Lower lobe of right lung (tissue), 2 donors: ENCODE results near the gene ROBO4. TPM values are rescaled to one million over a fixed set of nuclear protein-coding genes. Genes with fewer than 3 reads are reported as not detected.

Experiments used
- ATAC-seq, 2 donors: fragments of 200-7000 bp; cut with Tn5 transposase; one replicate each; pipeline ENCODE4 v1.9.1; 2020 to 2022; ENCODE audit warnings: mild to moderate bottlenecking in 2 of 2, moderate library complexity in 2 of 2
- DNase-seq: peaks from one replicate; pipeline ENCODE4 v3.0.0-alpha.2; 2020
- H3K27ac ChIP-seq: fragments of 200-600 bp; one replicate; pipeline ENCODE4 v1.8.0; 2022
- H3K27me3 ChIP-seq: fragments of 200-600 bp; one replicate; pipeline ENCODE4 v1.8.0; 2022; ENCODE audit warnings: low read depth
- H3K36me3 ChIP-seq: fragments of 200-600 bp; one replicate; pipeline ENCODE4 v1.8.0; 2022; ENCODE audit warnings: mild to moderate bottlenecking
- H3K4me1 ChIP-seq: fragments of 200-600 bp; one replicate; pipeline ENCODE4 v1.8.0; 2022
- H3K4me3 ChIP-seq: fragments of 200-600 bp; one replicate; pipeline ENCODE4 v1.8.0; 2022; ENCODE audit warnings: mild to moderate bottlenecking
- H3K9me3 ChIP-seq: fragments of 200-600 bp; one replicate; pipeline ENCODE4 v1.8.0; 2022
- CTCF ChIP-seq: fragments of 200-600 bp; IDR thresholded peaks from one replicate; pipeline ENCODE4 v1.8.0; 2022; ENCODE audit warnings: antibody characterized with exemption, mild to moderate bottlenecking
- intact Hi-C: fragments of 100-400 bp; cut with DNase I; formaldehyde crosslinking; loops from one replicate; pipeline ENCODE4 v1.11.0; 2022
- total RNA-seq: library from RNA; stranded (reverse); fragmentation: NEBNext Ultra II Directional; extraction: Animal tissue kit (Norgen Biotek cat#: 25700); gene quantifications from one replicate; pipeline ENCODE4 v1.2.1, GENCODE V29; 2021
- donor health status: DM: no; HTN: yes; CAD: no; lungs with severe emphysema.

Gene ROBO4
- total RNA-seq, 1 donor from 2014 or later: 58.3 TPM

- ATAC-seq: no peak
- intact Hi-C loops: no loop called here
- peaks cover 9% of the 10 kb centered on the region for H3K27me3 ChIP-seq
- no peaks in the 10 kb centered on the region for H3K9me3 ChIP-seq
- TF ChIP-seq CTCF: no peak
- DNase-seq: no peak
- H3K4me3 ChIP-seq: no peak overlapping the region
- H3K4me1 ChIP-seq: peaks cover 28% of the 10 kb centered on the region
- no peak overlapping the region for H3K27ac ChIP-seq
- H3K36me3 ChIP-seq: no peaks in the 10 kb centered on the region
Observed at GRCh38 chr11:124877910-124878758, 19.5 kb downstream of the ROBO4 start.

- peaks cover 22% of the 10 kb centered on the region for H3K4me1 ChIP-seq
- intact Hi-C loops: no loop called here
- no peaks in the 10 kb centered on the region for H3K36me3 ChIP-seq
- peaks cover 15% of the 10 kb centered on the region for H3K27me3 ChIP-seq
- no peak for DNase-seq
- ATAC-seq: no peak
- peak overlapping the region; percentile 92 for H3K27ac ChIP-seq
- peak overlapping the region; percentile 65 for H3K4me3 ChIP-seq
- no peaks in the 10 kb centered on the region for H3K9me3 ChIP-seq
- TF ChIP-seq CTCF: no peak
Observed at GRCh38 chr11:124877631-124877909, 20.1 kb downstream of the ROBO4 start.

- no peaks in the 10 kb centered on the region for H3K9me3 ChIP-seq
- no peak for TF ChIP-seq CTCF
- H3K36me3 ChIP-seq: no peaks in the 10 kb centered on the region
- ATAC-seq (peak in 1 of 2 donors; percentile 5), DNase-seq (no peak)
- H3K4me3 ChIP-seq: peak overlapping the region; percentile 65
- H3K27ac ChIP-seq: peak overlapping the region; percentile 92
- peaks cover 16% of the 10 kb centered on the region for H3K4me1 ChIP-seq
- H3K27me3 ChIP-seq: peaks cover 20% of the 10 kb centered on the region
- intact Hi-C loops: no loop called here
Observed at GRCh38 chr11:124876818-124877630, 20.6 kb downstream of the ROBO4 start.

- peak; percentile 89 for DNase-seq
- Histone ChIP-seq H3K4me3 (peak overlapping the region; percentile 65), H3K36me3 (no peaks in the 10 kb centered on the region), H3K9me3 (no peaks in the 10 kb centered on the region), H3K27me3 (peaks cover 24% of the 10 kb centered on the region), H3K4me1 (peaks cover 13% of the 10 kb centered on the region), H3K27ac (peak overlapping the region; percentile 92)
- peak; percentile 84 for TF ChIP-seq CTCF
- ATAC-seq: peak; percentile 93 to 95
- intact Hi-C loops: no loop called here
Observed at GRCh38 chr11:124875943-124876817, 21.5 kb downstream of the ROBO4 start.

DNA sequence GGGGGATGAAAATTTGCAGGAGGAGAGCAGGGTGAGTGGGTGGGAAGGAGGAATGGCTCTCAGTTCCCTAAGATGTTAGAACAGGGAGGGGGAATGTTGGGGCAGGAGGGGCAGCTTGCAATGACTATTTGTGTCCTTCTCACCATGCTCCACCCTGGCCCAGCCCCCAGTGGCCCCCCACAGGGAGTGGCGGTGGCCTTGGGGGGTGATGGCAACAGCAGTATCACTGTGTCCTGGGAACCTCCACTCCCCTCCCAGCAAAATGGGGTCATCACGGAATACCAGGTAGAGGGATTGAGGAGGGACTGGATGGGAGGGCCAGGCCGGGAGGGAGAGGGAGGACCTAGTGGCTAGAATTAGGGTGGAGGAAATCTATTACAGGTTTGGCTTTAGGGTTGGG, 22.3 kb downstream of the ROBO4 start:
- Histone ChIP-seq H3K36me3 (no peaks in the 10 kb centered on the region), H3K27me3 (peaks cover 32% of the 10 kb centered on the region), H3K4me1 (peaks cover 13% of the 10 kb centered on the region), H3K4me3 (peak overlapping the region; percentile 65), H3K27ac (no peak overlapping the region), H3K9me3 (no peaks in the 10 kb centered on the region)
- TF ChIP-seq CTCF: no peak
- intact Hi-C loops: no loop called here
- DNase-seq: no peak
- ATAC-seq: no peak
